Measurements from ENCODE around the gene SLC27A1.

Gene SLC27A1

GRCh38 chr19:17448131-17448967, 22.0 kb upstream of the SLC27A1 start, which contains the start of gene TMEM221:
Gene TMEM221, minus strand, starts transcription at chr19:17448668. Its CDS starts 206 bp downstream, at chr19:17448462.
- no peak for TF ChIP-seq POLR2A (IDR thresholded peaks at IDR 0.05; ENCODE audit: low read depth, low read length)
- FAIRE-seq (no peak), DNase-seq (ENCODE audit: insufficient read length, low spot score) (no peak)

GRCh38 chr19:17450264-17451075, 19.9 kb upstream of the SLC27A1 start:
- FAIRE-seq (no peak), DNase-seq (ENCODE audit: insufficient read length, low spot score) (no peak)
- no peak for TF ChIP-seq POLR2A (IDR thresholded peaks at IDR 0.05; ENCODE audit: low read depth, low read length)

DNA sequence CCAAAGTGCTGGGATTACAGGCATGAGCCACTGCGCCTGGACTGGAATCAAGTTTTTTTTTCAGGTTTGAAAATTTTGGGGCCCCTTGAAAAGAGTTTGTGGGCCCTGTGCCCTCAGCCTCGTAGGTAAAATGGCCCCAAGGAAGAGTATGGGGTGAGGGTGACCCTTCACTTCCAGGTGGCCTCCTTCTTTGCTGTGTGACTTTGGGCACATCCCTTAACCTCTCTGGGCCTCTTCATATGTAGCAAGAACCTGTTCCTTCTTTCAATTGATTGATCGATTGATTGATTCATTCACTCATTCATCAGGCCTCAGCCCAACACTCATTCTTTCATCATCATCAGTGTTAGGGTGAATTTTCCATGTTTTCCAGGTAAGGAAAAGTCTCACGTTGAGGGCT, 18.5 kb upstream of the SLC27A1 start:
- TF ChIP-seq POLR2A (IDR thresholded peaks at IDR 0.05; ENCODE audit: low read depth, low read length): no peak
- DNase-seq (ENCODE audit: insufficient read length, low spot score) (no peak), FAIRE-seq (no peak)

DNA sequence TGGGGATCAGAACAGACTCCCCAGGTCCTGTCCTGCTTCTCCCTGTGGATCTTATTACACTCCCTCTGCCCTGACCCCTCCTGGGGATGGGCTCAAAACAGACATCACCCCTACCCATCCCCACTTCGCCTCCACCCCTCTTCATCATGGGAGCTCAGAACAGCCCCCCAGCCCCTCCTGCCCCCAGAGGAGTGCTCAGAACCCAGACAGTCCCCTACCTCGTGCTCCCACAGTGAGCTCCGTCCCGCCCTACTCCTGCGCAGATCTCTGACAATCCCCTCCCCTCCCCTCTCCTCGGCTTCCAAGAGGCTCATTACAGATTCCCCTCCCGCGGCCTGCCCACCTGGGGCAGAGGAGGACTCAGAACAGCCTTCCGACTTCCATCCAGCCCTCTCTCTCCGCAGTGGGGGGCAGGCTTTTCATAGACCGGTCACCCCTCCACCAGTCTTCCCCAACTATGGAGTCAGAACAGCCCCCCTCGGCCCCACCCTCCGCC, 15.7 kb upstream of the SLC27A1 start:
- no peak for FAIRE-seq
- DNase-seq (ENCODE audit: insufficient read length, low spot score): no peak
- TF ChIP-seq POLR2A (IDR thresholded peaks at IDR 0.05; ENCODE audit: low read depth, low read length): no peak

- no peak for FAIRE-seq
- TF ChIP-seq POLR2A (IDR thresholded peaks at IDR 0.05; ENCODE audit: low read depth, low read length): no peak
- DNase-seq (ENCODE audit: insufficient read length, low spot score): no peak
Measured at GRCh38 chr19:17455308-17456123, 14.8 kb upstream of the SLC27A1 start.

- FAIRE-seq (no peak), DNase-seq (ENCODE audit: insufficient read length, low spot score) (no peak)
Measured at GRCh38 chr19:17456127-17456526, 14.2 kb upstream of the SLC27A1 start.

GRCh38 chr19:17457616-17458015, 12.7 kb upstream of the SLC27A1 start:
- FAIRE-seq (no peak), DNase-seq (ENCODE audit: insufficient read length, low spot score) (no peak)
- no peak for TF ChIP-seq POLR2A (IDR thresholded peaks at IDR 0.05; ENCODE audit: low read depth, low read length)

More at GRCh38 chr19:17456127-17456526, 14.2 kb upstream of the SLC27A1 start:
- no peak for TF ChIP-seq POLR2A (IDR thresholded peaks at IDR 0.05; ENCODE audit: low read depth, low read length)

DNA sequence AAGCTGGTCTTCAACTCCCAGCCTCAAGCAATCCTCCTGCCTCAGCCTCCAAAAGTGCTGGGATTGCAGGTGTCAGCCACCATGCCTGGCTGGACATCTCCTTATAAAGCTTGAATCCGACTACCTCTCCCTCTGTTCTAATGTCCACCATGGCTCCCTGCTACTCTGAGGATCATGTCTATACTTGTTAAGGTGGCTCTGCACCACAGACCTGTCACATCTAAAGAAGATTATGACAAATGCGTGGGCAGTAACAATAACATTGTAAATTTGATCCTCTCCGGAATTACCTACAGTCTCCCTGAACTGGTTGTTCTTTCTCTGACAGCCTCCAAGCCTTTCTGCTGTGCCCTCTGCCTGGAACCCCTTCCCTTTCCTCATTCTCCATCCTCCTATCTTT, 11.4 kb upstream of the SLC27A1 start:
- no peak for DNase-seq (ENCODE audit: insufficient read length, low spot score)
- FAIRE-seq: no peak
- no peak for TF ChIP-seq POLR2A (IDR thresholded peaks at IDR 0.05; ENCODE audit: low read depth, low read length)

- no peak for TF ChIP-seq POLR2A (IDR thresholded peaks at IDR 0.05; ENCODE audit: low read depth, low read length)
- no peak for FAIRE-seq
- no peak for DNase-seq (ENCODE audit: insufficient read length, low spot score)
Measured at GRCh38 chr19:17460372-17461230, 9.7 kb upstream of the SLC27A1 start, which contains the start of gene NXNL1. Gene NXNL1, minus strand, starts transcription at chr19:17460926. Its CDS starts 57 bp downstream, at chr19:17460869.

DNA sequence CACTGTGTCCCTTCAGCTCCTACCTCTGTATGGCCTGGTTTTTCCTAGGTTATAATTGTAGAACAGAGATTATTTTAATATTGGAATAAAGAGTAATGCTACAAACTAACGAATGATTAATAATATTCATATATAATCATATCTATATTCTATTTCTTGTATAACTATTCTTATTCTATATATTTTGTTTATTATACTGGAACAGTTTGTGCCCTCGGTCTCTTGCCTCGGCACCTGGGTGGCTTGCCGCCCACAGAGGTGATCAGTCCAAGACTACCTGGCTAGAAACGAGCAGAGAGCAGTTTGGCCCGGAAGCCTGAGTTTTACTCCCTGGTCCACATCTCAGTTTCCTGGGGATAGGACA, 3.9 kb upstream of the SLC27A1 start:
- no peak for DNase-seq (ENCODE audit: insufficient read length, low spot score)
- no peak for TF ChIP-seq POLR2A (IDR thresholded peaks at IDR 0.05; ENCODE audit: low read depth, low read length)
- no peak for FAIRE-seq

GRCh38 chr19:17467471-17468301, 2.6 kb upstream of the SLC27A1 start:
- DNase-seq (ENCODE audit: insufficient read length, low spot score) (no peak), FAIRE-seq (no peak)
- TF ChIP-seq POLR2A (IDR thresholded peaks at IDR 0.05; ENCODE audit: low read depth, low read length): no peak

Measured in H54 (cell line).